HG03457 (cell line): ENCODE results near the gene POLR2A.

Source experiments
- ATAC-seq: cut with Tn5 transposase; IDR thresholded peaks from one replicate; pipeline ENCODE4 v1.9.1; 2021; ENCODE audit warnings: moderate number of reproducible peaks; ENCODE audit not compliant: unreplicated experiment

Gene POLR2A

GRCh38 chr17:7502171-7502847 lies 18.1 kb downstream of the POLR2A start:
- ATAC-seq, result no peak

GRCh38 chr17:7502987-7503386 lies 18.8 kb downstream of the POLR2A start:
- ATAC-seq, result no peak

GRCh38 chr17:7503521-7503920 lies 19.4 kb downstream of the POLR2A start:
- no peak for ATAC-seq

- ATAC-seq, result no peak
Observed at GRCh38 chr17:7508145-7508544, 24.0 kb downstream of the POLR2A start.

GRCh38 chr17:7508846-7509245 lies 24.7 kb downstream of the POLR2A start:
- ATAC-seq, result no peak

- no peak for ATAC-seq
Observed at GRCh38 chr17:7509937-7510336, 25.8 kb downstream of the POLR2A start.

GRCh38 chr17:7511108-7511507 lies 26.9 kb downstream of the POLR2A start:
- ATAC-seq, result no peak

GRCh38 chr17:7512105-7512504 lies 27.9 kb downstream of the POLR2A start:
- ATAC-seq, result no peak

- no peak for ATAC-seq
Observed at GRCh38 chr17:7512824-7513540, 28.8 kb downstream of the POLR2A start.

GRCh38 chr17:7513850-7514419 lies 29.8 kb downstream of the POLR2A start:
- ATAC-seq, result no peak

GRCh38 chr17:7515911-7516610 lies 31.9 kb downstream of the POLR2A start:
- no peak for ATAC-seq

- ATAC-seq, result no peak
Observed at GRCh38 chr17:7523033-7523432, 38.9 kb downstream of the POLR2A start.

- no peak for ATAC-seq
Observed at GRCh38 chr17:7528842-7529241, 44.7 kb downstream of the POLR2A start.

GRCh38 chr17:7530023-7530900 lies 46.1 kb downstream of the POLR2A start:
- no peak for ATAC-seq

- no peak for ATAC-seq
Observed at GRCh38 chr17:7538050-7538449, 53.9 kb downstream of the POLR2A start.

GRCh38 chr17:7538891-7539545 lies 54.9 kb downstream of the POLR2A start:
- ATAC-seq, result no peak

GRCh38 chr17:7541074-7541621 lies 57.0 kb downstream of the POLR2A start:
- no peak for ATAC-seq

GRCh38 chr17:7544911-7545310 lies 60.7 kb downstream of the POLR2A start:
- no peak for ATAC-seq

GRCh38 chr17:7548585-7549400 lies 64.6 kb downstream of the POLR2A start, which contains the start of gene TNFSF12:
Gene TNFSF12, plus strand, starts transcription at chr17:7549058. Its CDS starts 96 bp downstream, at chr17:7549154.
- no peak for ATAC-seq
